K562 (cell line): ENCODE results near the gene MSL2. TPM values are rescaled to one million over a fixed set of nuclear protein-coding genes. Genes with fewer than 3 reads are reported as not detected.

Source experiments
- ARID2 ChIP-seq: fragments of 450-650 bp; IDR thresholded peaks from 2 replicates; pipeline ENCODE4 v1.6.1; 2017; ENCODE audit warnings: antibody characterized with exemption, mild to moderate bottlenecking
- MCM7 ChIP-seq, 2 experiments: fragments of 450-650 bp; IDR thresholded peaks; 2 replicates each; pipeline ENCODE4 v1.6.1; 2016 to 2018
- MTA2 ChIP-seq: fragments of 450-650 bp; IDR thresholded peaks from 2 replicates; pipeline ENCODE4 v1.6.1; 2016; ENCODE audit warnings: low read depth
- MXD1 ChIP-seq: fragments of 250-450 bp; sonication (Bioruptor Pico); IDR thresholded peaks from 2 replicates; pipeline ENCODE4 v1.8.0; 2021; ENCODE audit warnings: borderline replicate concordance, mild to moderate bottlenecking, moderate library complexity; ENCODE audit not compliant: poor library complexity, severe bottlenecking
- TFE3 ChIP-seq: fragments of 450-650 bp; formaldehyde crosslinking; IDR thresholded peaks from 2 replicates; pipeline ENCODE4 v1.4.0; 2020; ENCODE audit warnings: mild to moderate bottlenecking, mixed read lengths
- ZNF23 ChIP-seq: fragments of 250-450 bp; sonication (Bioruptor Pico); IDR thresholded peaks from 2 replicates; pipeline ENCODE4 v1.4.0; 2020; ENCODE audit warnings: mild to moderate bottlenecking
- ZNF318 ChIP-seq, 2 experiments: fragments of 450-650 bp; IDR thresholded peaks; 2 replicates each; pipeline ENCODE4 v1.6.1; 2016; ENCODE audit warnings: mild to moderate bottlenecking in 2 of 2, borderline replicate concordance in 1 of 2, low read depth in 1 of 2, moderate library complexity in 1 of 2
- polyA plus RNA-seq, 8 experiments: library from polyadenylated mRNA; depleted of rRNA in 4 of 8; stranded (reverse) in 5 of 8; unstranded in 3 of 8; fragments of >200 nt; fragmentation: Nextera tagmentation in 2 of 8; fragmentation: Illumina TruSeq in 1 of 8; extraction: Ambion mirVana in 2 of 8; extraction: Trizol in 1 of 8; gene quantifications; 2 replicates each; pipeline versions ENCODE4 v1.2.1 to v1.2.3, GENCODE V29; 2011 to 2014; ENCODE audit warnings: inconsistent platforms in 1 of 8, missing spikeins in 1 of 8
- total RNA-seq, 7 experiments: library from RNA; depleted of rRNA in 6 of 7; stranded (reverse); fragments of >200 nt in 6 of 7; fragmentation: Illumina TruSeq in 2 of 7; extraction: Trizol in 2 of 7; gene quantifications; 2 replicates each; pipeline versions ENCODE4 v1.2.1 to v1.2.3, GENCODE V29; 2011 to 2021; ENCODE audit warnings: low replicate concordance in 1 of 7
- TF ChIP-seq, protein P1 (sequence below): fragments of 250-450 bp; sonication (Bioruptor Pico); IDR thresholded peaks from 2 replicates; pipeline ENCODE4 v1.8.0; 2022; ENCODE audit warnings: inconsistent platforms
- TF ChIP-seq, protein P2 (sequence below): sonication (generic); formaldehyde crosslinking; IDR thresholded peaks from 2 replicates; pipeline ENCODE4 v1.8.0; 2022; ENCODE audit warnings: mild to moderate bottlenecking, missing genetic modification reagents

The MSL2 gene
- total and polyA plus RNA-seq, 9 of the 15 experiments (the other 6 are each of a cell fraction or from before 2014, with no cell fraction given) = 1.9 to 19.9 (median 9.1) TPM

DNA sequence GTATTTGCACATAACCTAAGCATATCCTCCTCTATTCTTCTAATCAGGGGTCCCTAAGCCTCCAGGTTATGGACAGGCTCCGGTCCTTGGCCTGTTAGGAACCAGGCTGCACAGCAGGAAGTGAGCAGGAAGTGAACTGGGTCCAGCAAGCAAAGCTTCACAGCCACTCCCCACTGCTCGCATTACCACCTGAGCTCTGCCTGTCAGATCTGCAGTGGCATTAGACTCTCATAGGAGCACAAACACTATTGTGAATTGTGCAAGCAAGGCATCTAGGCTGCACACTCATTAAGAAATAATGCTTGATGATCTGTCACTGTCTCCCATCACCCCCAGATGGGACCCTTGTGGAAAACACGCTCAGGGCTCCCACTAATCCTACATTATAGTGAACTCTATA is 9.8 kb downstream of the MSL2 start (continued):
- no peak for TF ChIP-seq TFE3 (CRISPR knock-in tag)
- TF ChIP-seq, protein P1, sequence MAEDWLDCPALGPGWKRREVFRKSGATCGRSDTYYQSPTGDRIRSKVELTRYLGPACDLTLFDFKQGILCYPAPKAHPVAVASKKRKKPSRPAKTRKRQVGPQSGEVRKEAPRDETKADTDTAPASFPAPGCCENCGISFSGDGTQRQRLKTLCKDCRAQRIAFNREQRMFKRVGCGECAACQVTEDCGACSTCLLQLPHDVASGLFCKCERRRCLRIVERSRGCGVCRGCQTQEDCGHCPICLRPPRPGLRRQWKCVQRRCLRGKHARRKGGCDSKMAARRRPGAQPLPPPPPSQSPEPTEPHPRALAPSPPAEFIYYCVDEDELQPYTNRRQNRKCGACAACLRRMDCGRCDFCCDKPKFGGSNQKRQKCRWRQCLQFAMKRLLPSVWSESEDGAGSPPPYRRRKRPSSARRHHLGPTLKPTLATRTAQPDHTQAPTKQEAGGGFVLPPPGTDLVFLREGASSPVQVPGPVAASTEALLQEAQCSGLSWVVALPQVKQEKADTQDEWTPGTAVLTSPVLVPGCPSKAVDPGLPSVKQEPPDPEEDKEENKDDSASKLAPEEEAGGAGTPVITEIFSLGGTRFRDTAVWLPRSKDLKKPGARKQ (CRISPR knock-in tag) = no peak
- TF ChIP-seq MCM7 (IDR thresholded peaks at IDR 0.05) = no peak
- no peak for TF ChIP-seq MTA2
- TF ChIP-seq, protein P2, sequence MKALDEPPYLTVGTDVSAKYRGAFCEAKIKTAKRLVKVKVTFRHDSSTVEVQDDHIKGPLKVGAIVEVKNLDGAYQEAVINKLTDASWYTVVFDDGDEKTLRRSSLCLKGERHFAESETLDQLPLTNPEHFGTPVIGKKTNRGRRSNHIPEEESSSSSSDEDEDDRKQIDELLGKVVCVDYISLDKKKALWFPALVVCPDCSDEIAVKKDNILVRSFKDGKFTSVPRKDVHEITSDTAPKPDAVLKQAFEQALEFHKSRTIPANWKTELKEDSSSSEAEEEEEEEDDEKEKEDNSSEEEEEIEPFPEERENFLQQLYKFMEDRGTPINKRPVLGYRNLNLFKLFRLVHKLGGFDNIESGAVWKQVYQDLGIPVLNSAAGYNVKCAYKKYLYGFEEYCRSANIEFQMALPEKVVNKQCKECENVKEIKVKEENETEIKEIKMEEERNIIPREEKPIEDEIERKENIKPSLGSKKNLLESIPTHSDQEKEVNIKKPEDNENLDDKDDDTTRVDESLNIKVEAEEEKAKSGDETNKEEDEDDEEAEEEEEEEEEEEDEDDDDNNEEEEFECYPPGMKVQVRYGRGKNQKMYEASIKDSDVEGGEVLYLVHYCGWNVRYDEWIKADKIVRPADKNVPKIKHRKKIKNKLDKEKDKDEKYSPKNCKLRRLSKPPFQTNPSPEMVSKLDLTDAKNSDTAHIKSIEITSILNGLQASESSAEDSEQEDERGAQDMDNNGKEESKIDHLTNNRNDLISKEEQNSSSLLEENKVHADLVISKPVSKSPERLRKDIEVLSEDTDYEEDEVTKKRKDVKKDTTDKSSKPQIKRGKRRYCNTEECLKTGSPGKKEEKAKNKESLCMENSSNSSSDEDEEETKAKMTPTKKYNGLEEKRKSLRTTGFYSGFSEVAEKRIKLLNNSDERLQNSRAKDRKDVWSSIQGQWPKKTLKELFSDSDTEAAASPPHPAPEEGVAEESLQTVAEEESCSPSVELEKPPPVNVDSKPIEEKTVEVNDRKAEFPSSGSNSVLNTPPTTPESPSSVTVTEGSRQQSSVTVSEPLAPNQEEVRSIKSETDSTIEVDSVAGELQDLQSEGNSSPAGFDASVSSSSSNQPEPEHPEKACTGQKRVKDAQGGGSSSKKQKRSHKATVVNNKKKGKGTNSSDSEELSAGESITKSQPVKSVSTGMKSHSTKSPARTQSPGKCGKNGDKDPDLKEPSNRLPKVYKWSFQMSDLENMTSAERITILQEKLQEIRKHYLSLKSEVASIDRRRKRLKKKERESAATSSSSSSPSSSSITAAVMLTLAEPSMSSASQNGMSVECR (CRISPR knock-in tag) = no peak
- no peak for TF ChIP-seq ZNF318 (IDR thresholded peaks at IDR 0.05; ENCODE audit: borderline replicate concordance in 1 of 2, low read depth in 1 of 2)
- TF ChIP-seq MXD1 (CRISPR knock-in tag) = no peak
- TF ChIP-seq ARID2 = no peak
- TF ChIP-seq ZNF23 (CRISPR knock-in tag) = no peak
- TF ChIP-seq, all 486 proteins: peak for 0
